Epithelial cell of esophagus (primary cell): ENCODE data around the gene RNF212B.
"Not testable (repeated sequence)": the region's sequence is repeated elsewhere in the genome, so short reads cannot be mapped to it uniquely, and the experiment has no call there.

Source experiments
- DNase-seq: peaks from one replicate; pipeline ENCODE4 v3.0.0; 2010; ENCODE audit warnings: low read depth
- H3K4me3 ChIP-seq: 2 replicates; pipeline ENCODE4 v1.5.1; 2011; ENCODE audit warnings: mild to moderate bottlenecking, low read length, control low read depth
- CTCF ChIP-seq: IDR thresholded peaks from 2 replicates; pipeline ENCODE4 v1.5.1; 2011; ENCODE audit warnings: low read depth, mild to moderate bottlenecking, low read length, control low read depth, inconsistent platforms; ENCODE audit not compliant: insufficient read depth; ENCODE audit errors: missing control alignments

RNF212B gene

DNA sequence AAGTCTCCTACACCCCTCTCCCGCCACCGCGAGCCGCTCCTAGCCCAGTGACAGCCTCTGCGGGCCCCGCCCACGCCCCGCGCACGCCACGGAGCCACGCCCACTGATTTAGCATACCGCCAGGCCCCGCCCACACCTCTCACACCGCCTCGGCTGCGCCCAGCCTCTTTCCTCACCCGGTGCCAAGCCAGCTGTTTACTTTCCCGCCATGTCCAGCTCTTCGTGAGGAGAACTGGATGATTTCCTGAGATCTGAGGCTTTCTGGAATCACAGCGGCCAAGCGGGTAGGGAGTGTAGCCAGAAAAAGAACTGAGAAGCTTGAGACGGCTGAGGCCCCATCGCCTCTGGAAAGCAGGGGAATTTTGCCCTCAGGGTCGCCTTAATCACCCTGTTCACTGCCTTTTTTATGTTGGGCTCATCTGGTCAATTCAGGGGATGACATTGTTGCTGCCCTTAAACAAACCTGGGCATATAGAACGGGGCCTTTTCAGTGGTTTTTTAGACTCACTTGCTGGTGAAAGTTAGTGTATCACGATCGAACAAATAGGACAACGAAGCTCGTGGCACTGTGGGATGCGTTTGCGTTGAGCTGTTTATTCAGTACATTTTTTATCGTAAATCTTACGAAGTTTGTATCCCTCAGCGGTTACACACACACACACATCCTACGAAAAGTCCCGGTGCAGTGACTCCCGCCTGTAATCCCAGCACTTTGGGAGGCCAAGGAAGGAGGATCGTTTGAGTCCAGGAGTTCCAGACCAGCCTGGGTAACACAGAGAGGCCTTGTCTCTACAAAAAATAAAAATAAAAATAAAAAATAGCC, at the start of gene RNF212B:
Gene RNF212B, plus strand, starts transcription at position 165 of the 823 bp plus-strand sequence. CDS start 2,410 bp downstream, outside the sequence.
- peak within 1 kb of the TSS; percentile 33 for H3K4me3 ChIP-seq
- peak; percentile 87 for DNase-seq
- no peak for TF ChIP-seq CTCF

- no peak for TF ChIP-seq CTCF
- DNase-seq: no peak
- no peak overlapping the region for H3K4me3 ChIP-seq
Observed at GRCh38 chr14:23193432-23193831, 44.3 kb upstream of the RNF212B start.

- no peak overlapping the region for H3K4me3 ChIP-seq
- DNase-seq: no peak
Observed at GRCh38 chr14:23195552-23196101, 42.1 kb upstream of the RNF212B start.

GRCh38 chr14:23196487-23196886, 41.2 kb upstream of the RNF212B start:
- DNase-seq, H3K4me3 ChIP-seq: not testable (repeated sequence)

More at GRCh38 chr14:23195552-23196101, 42.1 kb upstream of the RNF212B start:
- no peak for TF ChIP-seq CTCF

DNA sequence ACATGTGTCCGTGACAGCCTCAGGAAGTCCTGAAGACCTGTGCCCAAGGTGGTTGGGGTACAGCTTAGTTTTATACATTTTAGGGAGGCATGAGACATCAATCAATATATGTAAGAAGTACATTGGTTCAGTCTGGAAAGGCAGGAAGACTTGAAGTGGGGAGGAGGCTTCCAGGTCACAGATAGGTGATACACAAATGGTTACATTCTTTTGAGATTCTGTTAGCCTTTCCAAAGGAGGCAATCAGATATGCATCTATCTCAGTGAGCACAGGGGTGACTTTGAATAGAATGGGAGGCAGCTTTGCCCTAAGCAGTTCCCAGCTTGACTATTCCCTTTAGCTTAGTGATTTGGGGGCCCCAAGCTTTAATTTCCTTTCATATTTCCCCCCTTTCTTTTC, 38.6 kb upstream of the RNF212B start:
- not testable (repeated sequence) for DNase-seq, H3K4me3 ChIP-seq

- DNase-seq: no peak
- H3K4me3 ChIP-seq: no peak overlapping the region
- TF ChIP-seq CTCF: no peak
Observed at GRCh38 chr14:23202001-23202400, 35.7 kb upstream of the RNF212B start.

- no peak overlapping the region for H3K4me3 ChIP-seq
Observed at GRCh38 chr14:23206422-23207145, 31.2 kb upstream of the RNF212B start.

More at GRCh38 chr14:23206422-23207145, 31.2 kb upstream of the RNF212B start:
- DNase-seq: no peak
- TF ChIP-seq CTCF: no peak
